ENCODE data around the gene ZNF385A. TPM values are rescaled to one million over a fixed set of nuclear protein-coding genes. Genes with fewer than 3 reads are reported as not detected.

ZNF385A gene
- total and polyA plus RNA-seq, 9 of the 15 experiments (the other 6 are each of a cell fraction or from before 2014, with no cell fraction given), result 1.0 to 111 (median 7.7) TPM

DNA sequence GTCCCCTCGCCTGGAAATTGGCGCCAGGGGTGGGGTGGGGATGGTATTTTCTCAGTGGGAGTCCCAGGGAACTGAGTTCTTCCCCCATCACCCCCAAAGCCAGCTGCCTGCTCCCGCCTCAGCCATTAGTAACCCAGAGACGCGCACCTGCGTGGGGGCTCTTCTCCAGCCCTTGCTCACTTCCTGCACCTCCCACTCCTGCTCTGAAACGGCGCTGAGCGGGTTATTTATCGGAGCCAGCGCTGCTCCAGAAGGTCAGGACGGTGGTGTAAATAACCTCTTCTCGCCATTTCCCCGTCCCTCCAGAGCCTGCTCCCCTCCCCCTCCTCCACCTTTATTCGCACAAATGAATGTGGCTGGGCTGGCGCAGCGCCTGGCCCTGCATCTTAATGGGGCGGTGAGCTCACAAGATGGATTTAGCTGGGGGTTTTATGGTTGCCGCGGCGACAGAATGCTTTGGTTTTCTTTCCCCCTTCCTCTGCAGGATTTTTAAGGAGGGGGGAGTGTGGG lies 32.5 kb downstream of the ZNF385A start (continued):
- TF ChIP-seq MAZ (CRISPR knock-in tag; conservative IDR thresholded peaks at IDR 0.05 in 1 of 2, IDR thresholded peaks at IDR 0.05 in 1 of 2) (peak; percentile 31 to 46; a peak in 2 of 4 replicates), OTX1 (CRISPR knock-in tag; IDR thresholded peaks at IDR 0.05) (0 out of 2 replicates have a peak, but pooled peaks have one; percentile 46), ZNF75A (CRISPR knock-in tag; IDR thresholded peaks at IDR 0.05) (no peak), SUPT5H (IDR thresholded peaks at IDR 0.05) (peak; percentile 47), ZFP36 (IDR thresholded peaks at IDR 0.05; ENCODE audit: low read depth, low read length, partially characterized antibody) (peak; percentile 6), RBBP5 (IDR thresholded peaks at IDR 0.05; ENCODE audit: borderline replicate concordance, insufficient read depth, low read length, poor library complexity, severe bottlenecking) (peak; percentile 18), GABPA (tag; conservative IDR thresholded peaks at IDR 0.05; ENCODE audit: low read depth) (0 out of 2 replicates have a peak, but pooled peaks have one; percentile 29), DPF2 (IDR thresholded peaks at IDR 0.05) (peak; percentile 72; the same call in 1 of the 2 replicates), TCF3 (CRISPR knock-in tag; IDR thresholded peaks at IDR 0.05) (peak; percentile 65), MCM5 (IDR thresholded peaks at IDR 0.05; ENCODE audit: low read depth) (no peak), ARID1B (IDR thresholded peaks at IDR 0.05) (peak; percentile 72), NFRKB (IDR thresholded peaks at IDR 0.05; ENCODE audit: low read depth) (no peak), SMARCE1 (IDR thresholded peaks at IDR 0.05) (peak; percentile 59; the same call in 1 of the 2 replicates), SAFB (IDR thresholded peaks at IDR 0.05; ENCODE audit: borderline replicate concordance, low read depth, low read length) (peak; percentile 61; the same call in 1 of the 2 replicates), RCOR1 (IDR thresholded peaks at IDR 0.05; ENCODE audit: borderline replicate concordance in 1 of 2, low read depth in 2 of 2, low read length in 2 of 2) (peak in 1 of 2 experiments; percentile 63; a peak in 1 of 4 replicates), SMAD4 (CRISPR knock-in tag; conservative IDR thresholded peaks at IDR 0.05) (peak; percentile 54; the same call in 1 of the 2 replicates), NRF1 (conservative IDR thresholded peaks at IDR 0.05 in 1 of 2, IDR thresholded peaks at IDR 0.05 in 1 of 2) (peak; percentile 80 to 81), RFX1 (IDR thresholded peaks at IDR 0.05) (peak; percentile 77; the same call in 1 of the 2 replicates), TAF1 (IDR thresholded peaks at IDR 0.05; ENCODE audit: control insufficient read depth, extremely low read depth, insufficient read depth, low read length, severe bottlenecking) (peak; percentile 30), FOXM1 (IDR thresholded peaks at IDR 0.05; ENCODE audit: low read depth) (no peak), FOXM1 (CRISPR knock-in tag; IDR thresholded peaks at IDR 0.05; ENCODE audit: low read depth) (no peak), SMARCA4 (IDR thresholded peaks at IDR 0.05) (peak; percentile 65), POLR2G (IDR thresholded peaks at IDR 0.05; ENCODE audit: low read depth, low read length) (peak; percentile 52)
- TF ChIP-seq, protein P1, sequence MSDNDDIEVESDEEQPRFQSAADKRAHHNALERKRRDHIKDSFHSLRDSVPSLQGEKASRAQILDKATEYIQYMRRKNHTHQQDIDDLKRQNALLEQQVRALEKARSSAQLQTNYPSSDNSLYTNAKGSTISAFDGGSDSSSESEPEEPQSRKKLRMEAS (CRISPR knock-in tag; IDR thresholded peaks at IDR 0.05), result 0 out of 2 replicates have a peak, but pooled peaks have one; percentile 39
- TF ChIP-seq, protein P2, sequence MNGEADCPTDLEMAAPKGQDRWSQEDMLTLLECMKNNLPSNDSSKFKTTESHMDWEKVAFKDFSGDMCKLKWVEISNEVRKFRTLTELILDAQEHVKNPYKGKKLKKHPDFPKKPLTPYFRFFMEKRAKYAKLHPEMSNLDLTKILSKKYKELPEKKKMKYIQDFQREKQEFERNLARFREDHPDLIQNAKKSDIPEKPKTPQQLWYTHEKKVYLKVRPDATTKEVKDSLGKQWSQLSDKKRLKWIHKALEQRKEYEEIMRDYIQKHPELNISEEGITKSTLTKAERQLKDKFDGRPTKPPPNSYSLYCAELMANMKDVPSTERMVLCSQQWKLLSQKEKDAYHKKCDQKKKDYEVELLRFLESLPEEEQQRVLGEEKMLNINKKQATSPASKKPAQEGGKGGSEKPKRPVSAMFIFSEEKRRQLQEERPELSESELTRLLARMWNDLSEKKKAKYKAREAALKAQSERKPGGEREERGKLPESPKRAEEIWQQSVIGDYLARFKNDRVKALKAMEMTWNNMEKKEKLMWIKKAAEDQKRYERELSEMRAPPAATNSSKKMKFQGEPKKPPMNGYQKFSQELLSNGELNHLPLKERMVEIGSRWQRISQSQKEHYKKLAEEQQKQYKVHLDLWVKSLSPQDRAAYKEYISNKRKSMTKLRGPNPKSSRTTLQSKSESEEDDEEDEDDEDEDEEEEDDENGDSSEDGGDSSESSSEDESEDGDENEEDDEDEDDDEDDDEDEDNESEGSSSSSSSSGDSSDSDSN (IDR thresholded peaks at IDR 0.05; ENCODE audit: borderline replicate concordance in 1 of 2, low read depth in 2 of 2, low read length in 2 of 2), result peak; percentile 54 to 76; a peak in 1 of 4 replicates
- TF ChIP-seq, protein P3, sequence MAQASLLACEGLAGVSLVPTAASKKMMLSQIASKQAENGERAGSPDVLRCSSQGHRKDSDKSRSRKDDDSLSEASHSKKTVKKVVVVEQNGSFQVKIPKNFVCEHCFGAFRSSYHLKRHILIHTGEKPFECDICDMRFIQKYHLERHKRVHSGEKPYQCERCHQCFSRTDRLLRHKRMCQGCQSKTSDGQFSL (CRISPR knock-in tag; IDR thresholded peaks at IDR 0.05), result peak; percentile 29; the same call in 1 of the 2 replicates
- TF ChIP-seq, protein P3 (tag; IDR thresholded peaks at IDR 0.05), result peak in 1 of 2 experiments; percentile 26; a peak in 1 of 4 replicates
